Body of pancreas (tissue), 4 donors: ENCODE data around the gene MPHOSPH8. TPM values are rescaled to one million over a fixed set of nuclear protein-coding genes. Genes with fewer than 3 reads are reported as not detected.

ENCODE experiments used
- ATAC-seq: fragments of 150-250 bp; one replicate; pipeline ENCODE4 v1.9.1; 2016
- DNase-seq, 4 donors: peaks; one replicate each; pipeline ENCODE4 v3.0.0-alpha.2; 2019
- H3K27ac ChIP-seq, 4 donors: fragments of 200-600 bp; sonication (generic); 1 replicate in 3 of 4; 2 replicates in 1 of 4; pipeline versions ENCODE4 v1.5.1 to v1.6.1; 2016 to 2019; ENCODE audit warnings: mild to moderate bottlenecking in 1 of 4, mixed read lengths in 1 of 4, moderate library complexity in 1 of 4
- H3K27me3 ChIP-seq, 2 donors: fragments of 200-600 bp; sonication (generic); one replicate each; pipeline ENCODE4 v1.6.0; 2016; ENCODE audit warnings: mild to moderate bottlenecking in 1 of 2
- H3K36me3 ChIP-seq, 2 donors: fragments of 200-600 bp; sonication (generic); replicated peaks in 1 of 2; 2 replicates each; pipeline ENCODE4 v1.5.1; 2016; ENCODE audit warnings: low read depth in 2 of 2; ENCODE audit not compliant: insufficient read depth in 1 of 2
- H3K4me1 ChIP-seq: fragments of 200-600 bp; sonication (generic); one replicate; pipeline ENCODE4 v1.6.0; 2016
- H3K4me3 ChIP-seq, 2 donors: fragments of 200-600 bp; sonication (generic); 1 replicate in 1 of 2; 2 replicates in 1 of 2; pipeline ENCODE4 v1.5.1; 2016 to 2019
- H3K9me3 ChIP-seq, 3 donors: fragments of 200-600 bp; sonication (generic); 1 replicate in 2 of 3; 2 replicates in 1 of 3; pipeline ENCODE4 v1.5.1; 2016
- CTCF ChIP-seq, 7 experiments: fragments of 450-650 bp in 4 of 7; fragments of 200-600 bp in 3 of 7; sonication (generic) in 3 of 7; IDR thresholded peaks; one replicate each; pipeline ENCODE4 v1.5.1; 2016 to 2019; ENCODE audit warnings: antibody characterized with exemption in 7 of 7
- POLR2A ChIP-seq, 3 donors: fragments of 450-650 bp; IDR thresholded peaks; one replicate each; pipeline ENCODE4 v1.6.1; 2016; ENCODE audit warnings: antibody characterized with exemption in 3 of 3, mild to moderate bottlenecking in 2 of 3
- WGBS, 2 donors: methylation state at CpG; one replicate each; pipeline ENCODE4 v1.1.5; 2017; 5-methylcytosine and 5-hydroxymethylcytosine counted together
- intact Hi-C: fragments of 100-400 bp; cut with DNase I; formaldehyde crosslinking; loops from one replicate; pipeline ENCODE4 v1.15.1; 2023
- total RNA-seq, 2 donors: library from RNA; depleted of rRNA; stranded (reverse); fragments of >200 nt; gene quantifications; one replicate each; pipeline ENCODE4 v1.1.0, GENCODE V29; 2016

MPHOSPH8 gene
- total RNA-seq, 2 donors from 2014 or later, result 18.7 to 23.4 TPM

DNA sequence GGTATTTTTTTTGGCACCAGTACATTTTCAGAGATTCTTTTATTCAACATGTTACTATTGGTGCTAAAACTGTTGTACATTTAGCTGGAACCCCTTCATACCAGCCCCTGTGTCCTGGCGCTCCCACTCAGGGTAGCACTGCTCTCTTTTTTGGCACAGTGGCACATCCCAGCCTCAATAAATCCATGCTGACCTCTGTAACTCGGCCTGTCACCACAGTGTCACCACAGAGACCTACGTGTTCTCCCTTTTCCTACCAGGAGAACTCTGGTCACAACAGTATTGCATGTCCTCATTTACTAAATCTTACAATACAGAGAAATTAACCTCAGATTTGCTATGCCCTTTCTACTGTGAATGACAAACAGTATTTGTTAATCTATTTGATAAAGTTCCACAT, 10.2 kb downstream of the MPHOSPH8 start:
- WGBS, 2 donors, result 95 to 97% methylated on average over 3 of the region's 3 CpGs
- no peaks in the 10 kb centered on the region for H3K4me1 ChIP-seq
- intact Hi-C loops, result no loop called here
- H3K4me3 ChIP-seq, result no peak overlapping the region
- DNase-seq (no peak), ATAC-seq (no peak)
- no peaks in the 10 kb centered on the region for H3K9me3 ChIP-seq
- TF ChIP-seq CTCF (IDR thresholded peaks at IDR 0.05), result no peak
- H3K36me3 ChIP-seq, result peaks cover 0 to 6% of the 10 kb centered on the region in 2 donors
- H3K27me3 ChIP-seq, result no peaks in the 10 kb centered on the region
- H3K27ac ChIP-seq, result no peak overlapping the region

DNA sequence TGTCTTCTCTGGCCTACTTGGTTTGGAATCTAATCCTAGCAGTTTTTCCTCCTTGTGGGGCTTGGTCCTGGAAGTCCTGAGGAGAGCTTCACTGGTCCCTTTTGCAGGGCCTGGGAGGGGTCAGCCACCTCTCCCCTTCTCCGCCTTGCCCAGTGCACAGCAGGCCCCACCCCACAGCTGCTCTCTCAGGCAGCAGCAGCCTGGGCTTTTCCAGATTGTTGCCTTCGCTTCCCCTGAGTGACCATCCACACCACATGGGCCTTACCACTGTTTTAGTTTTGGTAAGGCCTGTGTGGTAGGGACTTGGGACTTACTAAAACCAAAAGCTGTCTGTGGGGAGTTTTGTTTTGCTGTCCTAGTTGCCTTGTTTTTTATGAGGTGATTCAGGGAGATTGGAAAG, 11.5 kb downstream of the MPHOSPH8 start:
- 89 to 100% methylated on average over 2 of the region's 2 CpGs for whole genome bisulfite sequencing, 2 donors
- no peak overlapping the region for H3K27ac ChIP-seq
- ATAC-seq (no peak), DNase-seq (no peak)
- H3K27me3 ChIP-seq, result no peaks in the 10 kb centered on the region
- no peak overlapping the region for H3K4me3 ChIP-seq
- H3K36me3 ChIP-seq, result peaks cover 0 to 10% of the 10 kb centered on the region in 2 donors
- no peaks in the 10 kb centered on the region for H3K4me1 ChIP-seq
- intact Hi-C loops, result no loop called here
- TF ChIP-seq POLR2A (IDR thresholded peaks at IDR 0.05) (no peak), CTCF (IDR thresholded peaks at IDR 0.05) (no peak)
- no peaks in the 10 kb centered on the region for H3K9me3 ChIP-seq

GRCh38 chr13:19646063-19646462, 12.6 kb downstream of the MPHOSPH8 start:
- H3K9me3 ChIP-seq, result no peaks in the 10 kb centered on the region
- intact Hi-C loops, result no loop called here
- no peak overlapping the region for H3K27ac ChIP-seq
- DNase-seq (no peak), ATAC-seq (no peak)
- H3K4me3 ChIP-seq, result no peak overlapping the region
- TF ChIP-seq POLR2A (IDR thresholded peaks at IDR 0.05) (no peak), CTCF (IDR thresholded peaks at IDR 0.05) (no peak)
- no peaks in the 10 kb centered on the region for H3K4me1 ChIP-seq
- H3K27me3 ChIP-seq, result no peaks in the 10 kb centered on the region
- 71 to 79% methylated on average over 4 of the region's 4 CpGs for WGBS, 2 donors
- peaks cover 0 to 10% of the 10 kb centered on the region in 2 donors for H3K36me3 ChIP-seq

DNA sequence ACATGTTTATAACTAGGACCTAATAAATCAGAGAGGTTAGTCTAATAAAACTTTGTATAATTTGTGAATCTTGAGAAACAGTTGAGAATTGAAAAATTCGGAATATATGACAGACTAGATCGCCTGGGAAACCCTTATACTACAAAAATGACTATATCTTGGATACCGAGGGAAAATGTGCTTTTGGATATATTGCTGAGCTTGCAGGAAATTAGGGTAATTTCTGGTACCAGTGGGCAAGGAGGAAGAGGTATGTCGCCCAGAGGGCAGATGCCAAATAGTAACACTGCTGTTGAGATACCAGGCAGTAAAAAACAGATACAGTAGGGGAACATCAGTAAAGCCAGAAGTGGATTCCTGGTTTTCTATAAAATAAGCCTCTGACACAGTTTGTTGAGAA, 17.3 kb downstream of the MPHOSPH8 start:
- H3K9me3 ChIP-seq, result no peaks in the 10 kb centered on the region
- no peak for DNase-seq
- H3K4me3 ChIP-seq, result no peak overlapping the region
- intact Hi-C loops, result no loop called here
- H3K27me3 ChIP-seq, result no peaks in the 10 kb centered on the region
- no peak for ATAC-seq
- peaks cover 0 to 5% of the 10 kb centered on the region in 2 donors for H3K36me3 ChIP-seq
- WGBS, 2 donors, result 92 to 97% methylated on average over 4 of the region's 4 CpGs
- no peak for TF ChIP-seq POLR2A (IDR thresholded peaks at IDR 0.05)
- no peak for TF ChIP-seq CTCF (IDR thresholded peaks at IDR 0.05)
- no peak overlapping the region for H3K27ac ChIP-seq
- no peaks in the 10 kb centered on the region for H3K4me1 ChIP-seq

DNA sequence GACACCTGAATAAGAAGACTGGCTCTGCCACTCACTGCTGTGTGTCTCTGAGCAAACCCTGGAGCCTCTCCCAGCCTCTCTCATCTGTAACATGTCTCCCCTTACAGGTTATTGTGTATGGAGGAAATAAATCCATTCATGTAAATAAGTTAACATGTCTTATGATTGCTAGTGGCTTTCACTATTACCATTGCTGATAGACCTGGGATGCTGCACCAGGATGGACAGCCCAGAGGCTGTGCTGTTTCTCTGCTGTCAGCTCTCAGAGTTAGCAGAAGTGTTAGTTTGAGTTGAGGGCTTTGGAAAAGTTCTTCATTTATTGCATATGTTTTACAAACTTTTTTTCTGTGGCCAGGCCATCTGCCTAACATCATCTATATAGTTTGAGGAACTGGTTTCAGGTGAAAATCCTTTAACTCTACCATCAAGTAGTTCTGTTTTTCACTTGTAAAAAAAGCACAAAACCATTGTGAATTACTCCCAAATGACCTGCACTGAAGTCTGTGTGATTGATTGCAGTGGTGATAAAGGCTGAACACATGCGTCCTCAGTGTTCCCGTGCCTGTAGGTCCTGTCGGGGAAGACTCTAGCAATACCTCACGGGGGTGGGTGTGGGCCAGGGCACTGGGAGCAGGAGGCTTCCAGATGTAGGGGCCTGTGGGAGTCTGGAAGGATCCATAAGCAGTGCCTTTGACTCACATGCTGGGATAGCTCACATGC, 24.6 kb downstream of the MPHOSPH8 start:
- Histone ChIP-seq H3K4me3 (no peak overlapping the region), H3K9me3 (no peaks in the 10 kb centered on the region), H3K27ac (no peak overlapping the region), H3K27me3 (no peaks in the 10 kb centered on the region), H3K36me3 (peaks cover 18 to 21% of the 10 kb centered on the region in 2 donors), H3K4me1 (no peaks in the 10 kb centered on the region)
- TF ChIP-seq CTCF (IDR thresholded peaks at IDR 0.05) (no peak), POLR2A (IDR thresholded peaks at IDR 0.05) (no peak)
- intact Hi-C loops, result no loop called here
- ATAC-seq, result no peak
- no peak for DNase-seq
- 43 to 55% methylated on average over 4 of the region's 4 CpGs for WGBS, 2 donors
